K562 (cell line): ENCODE measurements around the gene MAML1.

Source experiments
- CTCF ChIP-seq, 3 experiments: IDR thresholded peaks in 2 of 3; conservative IDR thresholded peaks in 1 of 3; 2 replicates each; pipeline ENCODE4 v1.5.1; 2011 to 2012; ENCODE audit warnings: low read length in 3 of 3, mild to moderate bottlenecking in 3 of 3, control low read depth in 2 of 3, improper control_type of control experiment in 1 of 3, inconsistent platforms in 1 of 3, low read depth in 1 of 3, mixed read lengths in 1 of 3, moderate library complexity in 1 of 3; ENCODE audit not compliant: insufficient read depth in 2 of 3
- DNMT1 ChIP-seq: fragments of 450-650 bp; IDR thresholded peaks from 2 replicates; pipeline ENCODE4 v1.6.1; 2016; ENCODE audit warnings: antibody characterized with exemption, mild to moderate bottlenecking
- EP300 ChIP-seq: IDR thresholded peaks from 2 replicates; pipeline ENCODE4 v1.6.1; 2012; ENCODE audit warnings: low read length, improper control_type of control experiment
- EZH2 ChIP-seq: IDR thresholded peaks from 2 replicates; pipeline ENCODE4 v1.6.1; 2012; ENCODE audit warnings: low read depth, mild to moderate bottlenecking, inconsistent platforms, low read length, borderline replicate concordance
- FOXM1 ChIP-seq, 2 experiments: fragments of 450-650 bp in 1 of 2; sonication (generic) in 1 of 2; formaldehyde crosslinking in 1 of 2; IDR thresholded peaks; 2 replicates each; pipeline versions ENCODE4 v1.6.1 to v1.9.0; 2017 to 2022; ENCODE audit warnings: low read depth in 2 of 2, mild to moderate bottlenecking in 2 of 2, missing genetic modification reagents in 1 of 2, moderate library complexity in 1 of 2
- NBN ChIP-seq: fragments of 450-650 bp; IDR thresholded peaks from 2 replicates; pipeline ENCODE4 v1.6.1; 2016; ENCODE audit warnings: low read depth, mild to moderate bottlenecking
- POLR2A ChIP-seq: fragments of 450-650 bp; conservative IDR thresholded peaks from 2 replicates; pipeline ENCODE4 v1.6.1; 2016
- RAD21 ChIP-seq, 2 experiments: fragments of 250-450 bp in 1 of 2; fragments of 450-650 bp in 1 of 2; sonication (Bioruptor Pico) in 1 of 2; formaldehyde crosslinking in 1 of 2; IDR thresholded peaks in 1 of 2; conservative IDR thresholded peaks in 1 of 2; 2 replicates each; pipeline versions ENCODE4 v1.4.0 to v1.8.0; 2020 to 2022; ENCODE audit warnings: mild to moderate bottlenecking in 2 of 2, moderate library complexity in 1 of 2
- SRF ChIP-seq, 2 experiments: fragments of 250-450, 450-650 bp in 1 of 2; sonication (Bioruptor Pico) in 1 of 2; sonication (generic) in 1 of 2; formaldehyde crosslinking; IDR thresholded peaks; 2 replicates each; pipeline versions ENCODE4 v1.5.0 to v1.5.1; 2020 to 2022; ENCODE audit warnings: mild to moderate bottlenecking in 1 of 2, missing genetic modification reagents in 1 of 2
- TARDBP ChIP-seq: fragments of 450-650 bp; IDR thresholded peaks from 2 replicates; pipeline ENCODE4 v1.6.1; 2016
- ZNF133 ChIP-seq: fragments of 250-450 bp; sonication (Bioruptor Pico); IDR thresholded peaks from 2 replicates; pipeline ENCODE4 v1.4.0; 2020; ENCODE audit warnings: mild to moderate bottlenecking
- TF ChIP-seq, protein P1 (sequence below): fragments of 250-450 bp; sonication (Bioruptor Pico); IDR thresholded peaks from 2 replicates; pipeline ENCODE4 v1.8.0; 2021; ENCODE audit warnings: moderate library complexity, mild to moderate bottlenecking, inconsistent platforms

- TF ChIP-seq, protein P1, sequence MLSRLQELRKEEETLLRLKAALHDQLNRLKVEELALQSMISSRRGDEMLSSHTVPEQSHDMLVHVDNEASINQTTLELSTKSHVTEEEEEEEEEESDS (CRISPR knock-in tag): no peak
- no peak for TF ChIP-seq NBN
- no peak for TF ChIP-seq FOXM1 (IDR thresholded peaks at IDR 0.05; ENCODE audit: low read depth)
- no peak for TF ChIP-seq FOXM1 (CRISPR knock-in tag; IDR thresholded peaks at IDR 0.05; ENCODE audit: low read depth)
- TF ChIP-seq EZH2: no peak
- TF ChIP-seq DNMT1: no peak
- no peak for TF ChIP-seq RAD21 (CRISPR knock-in tag; conservative IDR thresholded peaks at IDR 0.05 in 1 of 2, IDR thresholded peaks at IDR 0.05 in 1 of 2)
- no peak for TF ChIP-seq EP300
- TF ChIP-seq TARDBP: no peak
- no peak for TF ChIP-seq CTCF (IDR thresholded peaks at IDR 0.05 in 2 of 3, conservative IDR thresholded peaks at IDR 0.05 in 1 of 3; ENCODE audit: insufficient read depth in 2 of 3, low read depth in 1 of 3, low read length in 3 of 3)
- no peak for TF ChIP-seq POLR2A
- no peak for TF ChIP-seq SRF (CRISPR knock-in tag; IDR thresholded peaks at IDR 0.05)
- TF ChIP-seq ZNF133 (CRISPR knock-in tag): no peak
Measured at GRCh38 chr5:179758955-179759354, 26.3 kb downstream of the MAML1 start.
